NOMO-1 treated with DMSO at 0.1 percent for 48 hours (cell line): ENCODE measurements around the gene SNPH.

Source experiments
- DNase-seq: peaks from one replicate; lab custom pipeline; 2025; ENCODE audit not compliant: unreplicated experiment; lab: John Stamatoyannopoulos, UW

SNPH gene

GRCh38 chr20:1286267-1287024 lies 20.4 kb downstream of the SNPH start:
- no peak for DNase-seq

- no peak for DNase-seq
Measured at GRCh38 chr20:1287306-1287705, 21.2 kb downstream of the SNPH start.

GRCh38 chr20:1287787-1288569 lies 21.9 kb downstream of the SNPH start:
- no peak for DNase-seq

DNA sequence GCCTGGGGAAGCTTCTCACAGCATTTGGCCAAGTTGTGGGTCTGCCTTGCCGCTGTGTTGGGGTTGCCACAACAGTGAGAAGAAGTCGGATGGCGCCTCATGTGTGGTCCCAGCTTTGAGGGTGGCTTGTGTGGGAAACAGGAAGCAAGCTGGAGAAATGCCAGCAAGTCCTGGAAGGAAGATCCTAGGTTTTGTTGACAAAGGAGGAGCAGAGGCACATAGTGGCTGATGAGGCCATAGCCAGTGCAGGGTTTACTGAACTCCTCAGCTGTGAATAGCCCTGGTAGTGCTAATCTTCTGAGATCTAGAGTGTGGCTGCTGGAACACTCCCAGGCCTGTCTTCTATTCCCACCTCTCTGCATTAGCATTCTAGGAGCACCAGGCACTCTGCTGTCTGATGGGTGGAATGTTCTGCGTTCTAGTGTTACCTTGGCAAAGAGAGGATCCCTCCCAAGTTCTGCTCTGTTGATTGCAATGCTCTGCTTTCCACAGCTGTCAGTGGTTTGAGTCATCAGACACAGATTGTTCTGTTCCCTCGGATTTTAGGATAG lies 25.2 kb downstream of the SNPH start:
- no peak for DNase-seq

DNA sequence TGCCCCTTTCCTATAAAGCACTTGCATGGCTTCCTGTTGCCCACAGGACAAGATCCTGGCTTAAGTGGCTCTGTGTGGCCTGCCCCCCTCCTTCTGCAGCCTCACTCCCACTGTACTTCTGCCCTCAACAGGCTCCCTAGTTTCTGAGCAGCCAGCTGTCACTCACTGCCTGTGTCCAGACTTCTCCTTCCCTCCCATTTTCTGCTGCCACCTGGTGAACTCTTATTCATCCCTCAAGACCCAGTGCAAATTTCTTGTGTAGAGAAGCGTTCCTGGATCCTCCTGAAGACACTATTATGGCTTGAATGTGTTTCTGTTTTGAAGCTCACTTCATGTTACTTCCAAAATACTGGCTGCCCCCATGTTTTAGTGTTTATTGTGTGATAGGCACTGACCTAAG lies 26.5 kb downstream of the SNPH start:
- DNase-seq, result no peak

- DNase-seq, result no peak
Measured at GRCh38 chr20:1293641-1294379, 27.7 kb downstream of the SNPH start.

GRCh38 chr20:1294497-1294896 lies 28.4 kb downstream of the SNPH start:
- no peak for DNase-seq

- DNase-seq, result no peak
Measured at GRCh38 chr20:1295276-1295930, 29.3 kb downstream of the SNPH start.

- no peak for DNase-seq
Measured at GRCh38 chr20:1296117-1296610, 30.1 kb downstream of the SNPH start.

DNA sequence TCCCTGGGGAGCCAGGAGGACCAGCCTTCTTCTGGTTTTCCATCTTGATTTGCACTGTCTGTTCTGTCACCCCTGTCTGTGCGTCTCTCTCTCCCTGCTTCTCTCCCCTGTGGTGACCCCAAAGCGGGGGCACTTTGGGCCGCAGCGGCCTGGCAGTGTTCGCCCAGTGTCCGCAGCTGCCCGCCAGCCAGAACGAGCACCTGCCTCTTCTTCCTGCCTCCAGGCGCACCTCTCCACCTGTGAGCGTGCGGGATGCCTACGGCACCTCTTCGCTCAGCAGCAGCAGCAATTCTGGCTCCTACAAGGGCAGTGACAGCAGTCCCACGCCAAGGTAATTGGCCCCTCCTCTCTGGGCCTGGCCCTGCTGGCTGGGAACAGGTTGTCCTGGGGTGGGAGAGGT lies 30.8 kb downstream of the SNPH start:
- no peak for DNase-seq

- DNase-seq, result no peak
Measured at GRCh38 chr20:1297486-1297885, 31.4 kb downstream of the SNPH start.

DNA sequence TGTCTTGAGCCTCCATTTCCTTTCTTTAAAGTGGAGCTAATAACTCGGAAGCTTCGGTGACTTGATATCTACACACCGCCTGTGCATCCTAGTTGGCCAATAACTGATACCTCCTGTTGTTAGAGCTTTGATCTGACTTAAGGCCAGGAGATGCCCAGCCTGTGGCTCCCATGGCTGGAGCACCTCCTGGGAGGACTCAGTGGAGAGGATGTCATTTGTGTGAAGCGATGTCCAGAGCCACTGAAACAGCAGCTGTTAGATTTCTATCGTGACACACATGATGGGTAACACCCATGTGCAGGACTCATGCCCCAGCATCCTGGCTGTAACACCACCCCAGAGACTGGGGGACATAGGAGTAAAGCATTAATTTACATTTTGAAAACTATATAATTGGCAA lies 32.1 kb downstream of the SNPH start:
- DNase-seq, result no peak

DNA sequence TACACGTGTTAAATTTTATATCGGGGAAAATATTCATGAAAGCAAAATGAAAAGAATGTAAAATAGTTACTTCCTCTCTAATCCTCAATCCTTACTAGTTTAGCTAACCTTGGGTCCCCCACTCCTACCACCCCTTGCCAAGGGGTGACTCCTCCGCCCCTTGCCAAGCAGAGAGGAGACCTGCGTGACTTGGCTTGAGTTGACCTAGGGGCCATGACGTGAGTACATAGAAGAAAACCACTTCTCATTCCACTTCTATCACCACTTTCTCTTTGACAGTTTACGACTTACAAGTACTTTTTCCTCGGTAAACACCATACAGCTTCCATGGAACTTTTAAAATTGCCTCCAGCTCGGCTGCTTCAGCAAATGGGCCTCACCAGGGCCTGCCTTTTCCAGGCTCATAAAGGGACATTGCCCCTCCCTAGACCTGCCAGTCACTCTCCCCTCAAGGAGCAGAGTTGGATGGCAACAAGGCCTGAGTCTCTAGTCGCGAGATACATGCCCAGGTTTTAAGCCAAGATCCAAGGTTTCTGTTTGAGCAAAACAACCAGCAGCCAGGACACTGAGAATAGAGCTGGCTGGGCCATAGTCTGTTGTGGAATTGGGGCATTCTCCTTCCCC lies 32.9 kb downstream of the SNPH start:
- no peak for DNase-seq

- no peak for DNase-seq
Measured at GRCh38 chr20:1299522-1299921, 33.4 kb downstream of the SNPH start.

GRCh38 chr20:1300083-1300840 lies 34.2 kb downstream of the SNPH start:
- DNase-seq, result no peak

- peak; percentile 75 for DNase-seq
Measured at GRCh38 chr20:1301031-1301529, 35.0 kb downstream of the SNPH start.

- DNase-seq, result peak; percentile 16
Measured at GRCh38 chr20:1302685-1303541, 36.8 kb downstream of the SNPH start.

GRCh38 chr20:1304710-1305515 lies 38.8 kb downstream of the SNPH start:
- DNase-seq, result no peak
